Measurements from ENCODE around the gene ITCH.

The ITCH gene

DNA sequence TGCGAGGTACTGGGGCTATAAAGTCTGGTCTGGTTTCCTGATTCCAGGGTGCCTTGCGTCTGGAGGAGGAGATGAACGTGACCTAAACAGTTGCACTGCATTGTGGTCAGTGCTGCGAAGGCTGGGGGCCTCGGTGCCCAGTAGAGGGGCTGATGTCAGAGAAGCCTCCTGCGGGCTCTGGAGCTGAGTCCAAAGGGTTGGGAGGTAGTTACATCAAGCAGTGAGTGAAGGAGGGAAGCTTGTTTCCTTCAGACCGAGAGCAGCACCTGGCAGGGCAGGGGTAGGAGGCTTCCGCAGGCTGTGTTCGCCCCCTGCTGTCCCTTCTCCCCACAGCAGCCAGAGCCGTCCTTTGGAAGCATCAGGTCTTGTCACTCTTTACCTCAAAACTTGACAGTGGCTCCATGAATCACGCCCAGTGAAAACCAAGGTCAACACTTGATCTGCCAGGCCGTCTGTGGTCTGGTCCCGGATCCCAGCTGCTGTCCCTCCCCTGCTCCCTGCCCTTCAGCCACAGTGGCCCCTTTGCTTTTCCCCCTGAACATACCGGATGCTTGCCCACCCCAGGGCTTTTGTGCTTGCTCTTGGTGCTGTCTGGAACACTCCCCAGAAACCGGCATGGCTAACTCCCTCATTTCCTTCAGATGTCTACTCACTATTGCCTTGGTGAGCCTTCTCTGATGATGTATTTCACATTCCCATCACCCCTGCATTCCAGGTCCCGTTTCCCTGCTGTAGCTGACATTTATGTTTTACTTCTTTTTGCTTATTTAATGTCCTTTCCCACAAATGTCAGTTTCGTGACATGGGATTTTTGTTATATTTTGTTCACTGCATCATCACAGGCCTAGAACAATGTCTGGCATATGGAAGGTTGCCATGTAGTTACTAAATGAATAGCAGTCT lies 160.1 kb downstream of the ITCH start:
- no peak overlapping the region for H3K4me3 ChIP-seq (ENCODE audit: low read length)
- no peak for DNase-seq (ENCODE audit: low read depth)
- TF ChIP-seq, protein P1, sequence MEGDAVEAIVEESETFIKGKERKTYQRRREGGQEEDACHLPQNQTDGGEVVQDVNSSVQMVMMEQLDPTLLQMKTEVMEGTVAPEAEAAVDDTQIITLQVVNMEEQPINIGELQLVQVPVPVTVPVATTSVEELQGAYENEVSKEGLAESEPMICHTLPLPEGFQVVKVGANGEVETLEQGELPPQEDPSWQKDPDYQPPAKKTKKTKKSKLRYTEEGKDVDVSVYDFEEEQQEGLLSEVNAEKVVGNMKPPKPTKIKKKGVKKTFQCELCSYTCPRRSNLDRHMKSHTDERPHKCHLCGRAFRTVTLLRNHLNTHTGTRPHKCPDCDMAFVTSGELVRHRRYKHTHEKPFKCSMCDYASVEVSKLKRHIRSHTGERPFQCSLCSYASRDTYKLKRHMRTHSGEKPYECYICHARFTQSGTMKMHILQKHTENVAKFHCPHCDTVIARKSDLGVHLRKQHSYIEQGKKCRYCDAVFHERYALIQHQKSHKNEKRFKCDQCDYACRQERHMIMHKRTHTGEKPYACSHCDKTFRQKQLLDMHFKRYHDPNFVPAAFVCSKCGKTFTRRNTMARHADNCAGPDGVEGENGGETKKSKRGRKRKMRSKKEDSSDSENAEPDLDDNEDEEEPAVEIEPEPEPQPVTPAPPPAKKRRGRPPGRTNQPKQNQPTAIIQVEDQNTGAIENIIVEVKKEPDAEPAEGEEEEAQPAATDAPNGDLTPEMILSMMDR (conservative IDR thresholded peaks at IDR 0.05; ENCODE audit: low read depth, low read length): peak; percentile 76

DNA sequence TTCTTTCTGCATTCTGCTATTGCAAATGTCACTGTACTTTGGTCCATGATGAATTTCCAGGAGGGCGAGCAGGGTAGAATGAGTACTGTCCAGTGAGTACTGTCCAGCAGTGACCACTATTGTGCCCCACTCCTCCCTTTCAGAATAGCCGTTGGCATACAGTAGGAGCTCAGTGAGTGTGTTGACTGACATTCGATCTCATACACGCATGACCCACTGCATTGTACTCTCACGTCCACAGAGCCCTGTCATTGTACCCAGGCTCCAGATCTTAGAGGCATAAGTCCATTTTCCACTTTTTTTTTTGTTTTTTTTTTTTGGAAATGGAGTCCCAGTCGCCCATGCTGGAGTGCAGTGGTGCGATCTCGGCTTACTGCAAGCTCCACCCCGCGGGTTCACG lies 161.4 kb downstream of the ITCH start:
- TF ChIP-seq, protein P1 (conservative IDR thresholded peaks at IDR 0.05; ENCODE audit: low read depth, low read length): no peak
- DNase-seq (ENCODE audit: low read depth): no peak
- H3K4me3 ChIP-seq (ENCODE audit: low read length): no peak overlapping the region

DNA sequence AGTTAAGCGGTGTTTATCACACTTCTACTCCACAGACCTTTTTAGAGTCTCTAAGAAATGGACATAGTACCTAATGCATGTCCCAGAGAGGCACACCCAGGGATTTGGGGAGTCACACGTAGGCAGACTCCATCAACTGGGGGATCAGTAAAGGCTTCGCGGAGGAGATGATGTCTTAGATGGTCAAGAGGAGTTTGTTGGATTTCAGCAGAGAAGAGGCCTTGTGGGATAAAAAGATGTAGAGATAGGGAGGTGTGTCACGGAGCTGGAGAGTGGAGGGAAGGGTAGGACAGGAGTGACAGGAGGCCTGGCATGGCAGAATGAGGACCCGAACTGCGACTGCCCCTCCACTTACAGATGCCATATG lies 162.3 kb downstream of the ITCH start:
- TF ChIP-seq, protein P1 (conservative IDR thresholded peaks at IDR 0.05; ENCODE audit: low read depth, low read length): no peak
- DNase-seq (ENCODE audit: low read depth): no peak
- no peak overlapping the region for H3K4me3 ChIP-seq (ENCODE audit: low read length)

DNA sequence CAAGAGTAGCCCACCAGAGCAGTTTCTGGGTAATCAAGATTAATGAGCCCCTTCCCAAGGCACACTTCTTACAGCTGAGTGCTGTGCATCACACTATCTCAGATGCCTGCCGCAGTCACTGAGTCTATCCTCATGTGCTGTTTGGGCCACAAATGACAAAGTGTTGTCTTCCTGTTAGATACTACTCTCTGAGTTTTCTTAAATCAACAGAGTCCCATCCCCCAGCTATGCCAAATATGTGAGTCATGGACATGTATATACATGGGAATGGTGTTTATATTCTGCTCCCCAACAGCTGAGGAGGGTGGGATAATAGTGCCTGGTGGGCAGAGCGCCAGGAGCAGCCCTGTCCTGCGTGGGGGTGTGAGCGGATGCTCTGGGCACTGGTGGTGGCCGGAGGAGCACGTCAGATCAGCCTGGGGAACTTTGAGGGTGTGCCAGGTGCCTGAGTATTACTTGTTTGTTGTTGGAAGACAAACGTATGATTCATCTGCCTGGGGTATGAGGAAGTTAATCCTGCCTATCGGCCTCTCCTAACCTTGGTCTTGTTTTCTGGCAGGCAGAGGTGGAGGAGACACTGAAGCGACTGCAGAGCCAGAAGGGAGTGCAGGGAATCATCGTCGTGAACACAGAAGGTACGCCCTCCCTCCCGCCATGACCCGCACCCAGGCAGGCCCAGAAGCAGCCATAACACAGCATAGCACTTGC lies 162.8 kb downstream of the ITCH start:
- TF ChIP-seq, protein P1 (conservative IDR thresholded peaks at IDR 0.05; ENCODE audit: low read depth, low read length): no peak
- DNase-seq (ENCODE audit: low read depth): peak; percentile 90

DNA sequence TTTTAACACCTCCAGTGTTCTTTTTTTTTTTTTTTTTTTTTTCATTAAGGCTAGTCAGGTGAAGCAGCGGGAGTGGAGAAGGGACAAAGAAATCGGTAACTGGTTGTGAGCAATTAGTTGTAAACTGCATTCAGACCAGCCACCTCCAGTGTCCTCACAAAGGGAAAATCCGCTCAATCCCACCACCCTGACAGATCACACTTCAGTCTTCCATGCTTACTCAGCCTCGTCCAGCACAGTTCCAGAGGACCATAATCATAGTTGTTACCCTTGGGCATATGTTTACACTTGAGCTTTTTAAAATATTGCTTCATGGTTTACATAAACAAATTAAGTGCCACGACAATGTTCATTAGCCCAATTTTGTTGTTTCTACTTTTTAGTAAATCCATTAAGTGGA lies 163.4 kb downstream of the ITCH start:
- no peak for DNase-seq (ENCODE audit: low read depth)
- TF ChIP-seq, protein P1 (conservative IDR thresholded peaks at IDR 0.05; ENCODE audit: low read depth, low read length): no peak
- no peak overlapping the region for H3K4me3 ChIP-seq (ENCODE audit: low read length)

More for the DNA sequence above, 162.8 kb downstream of the ITCH start:
- no peak overlapping the region for H3K4me3 ChIP-seq (ENCODE audit: low read length)

DNA sequence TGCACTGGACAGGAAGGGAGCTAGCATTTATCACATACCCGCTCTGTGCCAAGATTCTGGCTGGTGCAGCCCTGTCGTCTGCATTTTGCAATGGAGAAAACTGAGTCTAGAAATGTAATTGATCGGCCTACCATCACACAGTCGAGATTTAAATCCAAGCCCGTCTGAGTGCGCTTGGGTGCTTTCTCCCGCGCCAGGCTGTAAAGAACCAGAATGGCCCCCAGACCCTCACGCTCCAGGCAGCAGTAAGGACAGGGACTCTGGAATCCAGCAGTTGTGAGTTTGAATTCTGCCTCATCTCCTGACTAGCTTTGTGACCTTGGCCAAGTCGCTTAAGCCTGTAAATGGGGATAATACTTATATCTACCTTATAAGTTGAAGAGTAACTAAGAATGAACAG lies 163.9 kb downstream of the ITCH start:
- DNase-seq (ENCODE audit: low read depth): no peak
- TF ChIP-seq, protein P1 (conservative IDR thresholded peaks at IDR 0.05; ENCODE audit: low read depth, low read length): no peak
- H3K4me3 ChIP-seq (ENCODE audit: low read length): no peak overlapping the region
